Measurements from ENCODE around the gene SEZ6L2. TPM values are rescaled to one million over a fixed set of nuclear protein-coding genes. Genes with fewer than 3 reads are reported as not detected.

SEZ6L2 gene
- total and polyA plus RNA-seq, 2 of the 13 experiments (the other 11 are each of a cell fraction or from before 2014, with no cell fraction given), result 14.9 to 16.9 TPM

GRCh38 chr16:29821643-29822115, 77.7 kb downstream of the SEZ6L2 start:
- CTCF ChIA-PET (ENCODE audit: low intra/inter-chr PET ratio, low total read pairs), result interaction anchor here (3.3 kb wide), 1 partner anchor 27 kb away, joined by 12 read pairs; no protein-coding TSS in a partner anchor
- DNase-seq (ENCODE audit: low spot score) (no peak), ATAC-seq (0 out of 3 replicates have a peak, but pooled peaks have one; percentile 3), FAIRE-seq (no peak)
- Histone ChIP-seq H3K9ac (ENCODE audit: insufficient read depth, low read depth, low read length) (peak overlapping the region; percentile 56), H3K36me3 (replicated peaks in 1 of 2; ENCODE audit: control insufficient read depth in 1 of 2, insufficient read depth in 2 of 2, low read length in 2 of 2) (peaks cover 0 to 9% of the 10 kb centered on the region in 2 experiments; a peak in 2 of 5 replicates), H3K4me3 (replicated peaks in 1 of 3; ENCODE audit: insufficient read depth in 1 of 3, low read depth in 2 of 3, low read length in 3 of 3) (peak overlapping the region; percentile 59 to 71 (median 71)), H3K9me3 (ENCODE audit: low read length) (no peaks in the 10 kb centered on the region), H3K27ac (ENCODE audit: extremely low read length, insufficient read depth, low read length) (peak overlapping the region; percentile 53), H2AFZ (ENCODE audit: low read length) (no peak overlapping the region), H3K27me3 (ENCODE audit: control insufficient read depth in 1 of 2, insufficient read depth in 2 of 2, low read length in 2 of 2) (no peaks in the 10 kb centered on the region; a peak in 2 of 5 replicates), H3K4me1 (ENCODE audit: insufficient read depth, low read length) (peaks cover 98% of the 10 kb centered on the region), H3K4me2 (ENCODE audit: low read depth, low read length) (peak overlapping the region; percentile 86), H4K20me1 (ENCODE audit: insufficient read depth, low read length) (peaks cover 5% of the 10 kb centered on the region; the same call in 1 of the 2 replicates), H3K79me2 (ENCODE audit: insufficient read depth, low read length) (peaks cover 25% of the 10 kb centered on the region)
- intact Hi-C loops (cut with micrococcal nuclease; ENCODE audit: unreplicated experiment), result no loop called here
- POLR2A ChIA-PET, result interaction anchor here (0.6 to 7.0 kb wide), 15 partner anchors 5 to 78 kb away, joined by 3 to 145 read pairs (median 6); partner anchors contain the start of genes ASPHD1, CDIPT, KIF22 and PRRT2
- WGBS (ENCODE audit: low lambda C conversion rate), result 26% methylated on average over 7 of the region's 7 CpGs
- in situ Hi-C loops (cut with HindIII; ENCODE audit: extremely low pct_ligation_motif_present, low pct_unique_long_range_greater_than_20kb), result loop anchor here (25.0 kb wide), 1 partner anchor 841 kb away; the partner anchor contains the start of genes FBRS and PRR14
- BruUV-seq (replicated peaks), result no TSS peak
- TF ChIP-seq FOXK1 (CRISPR knock-in tag; IDR thresholded peaks at IDR 0.05; ENCODE audit: borderline replicate concordance, low read depth), result no peak
- no peak for TF ChIP-seq ZNF737 (CRISPR knock-in tag; IDR thresholded peaks at IDR 0.05; ENCODE audit: borderline replicate concordance)
- no peak for TF ChIP-seq EZH2 (conservative IDR thresholded peaks at IDR 0.05; ENCODE audit: low read depth, low read length)
- no peak for TF ChIP-seq STAT6 (CRISPR knock-in tag; IDR thresholded peaks at IDR 0.05; ENCODE audit: borderline replicate concordance)
- TF ChIP-seq TBX2 (CRISPR knock-in tag; IDR thresholded peaks at IDR 0.05; ENCODE audit: borderline replicate concordance), result no peak
- TF ChIP-seq RFX1 (IDR thresholded peaks at IDR 0.05), result no peak
- TF ChIP-seq ELF3 (CRISPR knock-in tag; IDR thresholded peaks at IDR 0.05), result peak; percentile 25; the same call in 1 of the 2 replicates
- no peak for TF ChIP-seq SNAPC4 (CRISPR knock-in tag; IDR thresholded peaks at IDR 0.05)
- no peak for TF ChIP-seq USF2 (IDR thresholded peaks at IDR 0.05; ENCODE audit: low read depth, low read length)
- TF ChIP-seq USF2 (CRISPR knock-in tag; IDR thresholded peaks at IDR 0.05; ENCODE audit: borderline replicate concordance), result no peak
- no peak for TF ChIP-seq MBNL3 (CRISPR knock-in tag; conservative IDR thresholded peaks at IDR 0.05)
- TF ChIP-seq HBP1 (CRISPR knock-in tag; IDR thresholded peaks at IDR 0.05; ENCODE audit: low read depth), result 0 out of 2 replicates have a peak, but pooled peaks have one; percentile 35

All from HepG2 (cell line).